Suppressor macrophage treated with lipopolysaccharide for 1 hour (primary cell): ENCODE results near the gene GPR18.
"Not testable (repeated sequence)": the region's sequence is repeated elsewhere in the genome, so short reads cannot be mapped to it uniquely, and the experiment has no call there.

Source experiments
- DNase-seq, 3 donors: peaks; one replicate each; pipeline ENCODE4 v3.0.0-alpha.2; 2020 to 2022

Gene GPR18

GRCh38 chr13:99265821-99266426 lies 7.7 kb upstream of the GPR18 start:
- peak; percentile 63 to 78 (median 78) for DNase-seq

DNA sequence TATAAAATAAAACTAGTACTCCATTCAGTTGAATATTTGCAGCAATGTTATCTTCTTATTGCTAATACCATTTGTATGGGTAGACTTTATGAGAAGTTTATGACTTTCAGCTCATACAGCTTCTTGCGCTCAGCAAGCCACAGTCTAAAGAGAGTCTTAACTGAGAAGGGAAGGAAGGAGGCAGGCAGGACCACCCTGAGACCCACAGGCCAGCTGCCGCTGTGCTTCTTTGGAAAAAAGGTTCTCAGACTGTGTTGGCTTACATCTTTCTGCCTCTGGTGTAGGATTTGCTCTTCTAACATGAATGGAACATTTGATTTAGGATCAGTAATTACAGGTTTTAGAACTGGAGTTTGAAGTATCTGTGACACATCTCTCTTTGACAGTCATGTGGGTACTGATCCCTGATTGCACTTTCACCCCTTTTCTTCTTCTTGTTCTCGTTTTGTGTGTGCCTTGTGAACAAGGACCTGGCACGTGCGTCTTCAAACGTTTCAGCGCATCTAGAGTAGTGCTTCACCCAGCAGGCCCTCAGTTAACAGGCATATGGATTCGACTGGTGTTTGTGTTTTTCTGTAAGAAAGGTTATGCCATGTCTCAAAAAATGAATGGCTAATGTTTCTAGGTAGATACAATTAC lies 7.1 kb upstream of the GPR18 start:
- no peak for DNase-seq

- no peak for DNase-seq
Observed at GRCh38 chr13:99264051-99264450, 5.9 kb upstream of the GPR18 start.

DNA sequence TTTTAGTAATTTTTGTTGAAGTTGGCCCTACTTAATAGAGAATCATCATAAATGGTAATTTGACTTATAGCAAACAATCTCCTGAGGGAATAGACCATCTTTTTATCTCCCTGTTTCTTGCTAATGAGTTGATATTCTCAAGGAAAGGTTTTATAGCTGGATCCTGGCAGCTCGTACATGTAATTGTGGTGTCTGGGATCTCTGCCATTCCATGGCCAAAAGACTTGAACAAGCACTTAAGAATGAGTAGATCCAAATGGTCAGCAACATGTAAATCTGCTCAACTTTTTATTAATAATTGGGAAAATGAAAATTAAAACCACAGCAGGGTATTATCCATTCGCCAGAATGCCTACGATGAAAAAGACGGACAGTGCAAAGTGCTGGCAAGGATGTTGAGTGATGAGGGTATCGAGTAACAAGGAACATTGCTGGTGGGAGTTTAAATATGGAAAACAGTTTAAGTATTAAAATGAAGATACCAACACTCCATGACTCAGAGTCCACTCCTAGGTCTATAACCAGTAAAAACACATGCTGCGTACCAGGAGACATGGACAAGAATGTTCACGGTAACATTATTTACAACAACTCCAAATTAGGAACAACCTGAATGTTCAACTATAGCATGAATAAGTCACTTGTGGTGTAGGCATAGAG lies 5.1 kb upstream of the GPR18 start:
- DNase-seq = no peak

GRCh38 chr13:99261059-99261458 lies 2.9 kb upstream of the GPR18 start:
- no peak for DNase-seq

DNA sequence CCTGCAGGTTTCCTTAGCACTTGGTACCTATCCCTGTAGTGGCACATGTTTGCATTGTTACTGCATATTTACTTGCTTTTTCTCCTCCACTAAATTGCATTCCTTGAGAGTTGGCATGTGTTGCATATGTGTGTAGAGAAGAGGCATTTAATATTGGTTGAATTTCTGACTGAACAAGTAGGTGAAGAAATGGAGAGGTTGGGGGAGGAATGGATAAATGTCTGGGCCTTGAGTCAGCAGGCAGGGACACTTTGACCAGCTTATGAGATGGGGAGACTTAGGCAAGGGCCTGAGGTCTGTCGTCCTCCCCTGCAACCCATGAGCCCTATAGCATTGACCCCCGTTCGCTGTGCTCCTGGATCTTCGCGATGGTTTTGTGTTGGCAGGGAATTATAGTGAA lies 2.0 kb upstream of the GPR18 start:
- DNase-seq = no peak

GRCh38 chr13:99258946-99259345 lies 767 bp upstream of the GPR18 start:
- peak; percentile 56 to 82 (median 78) for DNase-seq

GRCh38 chr13:99257291-99257690 lies 888 bp downstream of the GPR18 start:
- no peak for DNase-seq

DNA sequence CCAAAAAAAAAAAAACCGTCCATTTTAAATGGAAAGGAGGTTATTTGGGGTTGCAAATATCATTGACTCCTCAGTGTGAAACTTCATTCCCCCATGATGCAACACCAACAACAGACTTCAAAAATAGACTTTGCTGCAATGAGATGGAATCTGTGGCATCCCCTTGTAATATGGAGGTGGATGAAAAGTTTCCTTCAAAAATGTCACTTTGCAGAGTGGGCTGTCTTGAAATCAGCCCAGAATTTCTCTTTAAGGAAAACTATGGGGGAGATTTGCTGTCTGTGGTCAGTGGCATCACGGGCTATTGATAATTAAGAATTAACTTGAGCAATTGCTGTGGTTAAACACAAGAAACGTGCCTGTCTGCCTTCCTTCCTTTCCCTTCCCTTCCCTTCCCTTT lies 1.5 kb downstream of the GPR18 start:
- peak; percentile 57 to 78 (median 66) for DNase-seq

DNA sequence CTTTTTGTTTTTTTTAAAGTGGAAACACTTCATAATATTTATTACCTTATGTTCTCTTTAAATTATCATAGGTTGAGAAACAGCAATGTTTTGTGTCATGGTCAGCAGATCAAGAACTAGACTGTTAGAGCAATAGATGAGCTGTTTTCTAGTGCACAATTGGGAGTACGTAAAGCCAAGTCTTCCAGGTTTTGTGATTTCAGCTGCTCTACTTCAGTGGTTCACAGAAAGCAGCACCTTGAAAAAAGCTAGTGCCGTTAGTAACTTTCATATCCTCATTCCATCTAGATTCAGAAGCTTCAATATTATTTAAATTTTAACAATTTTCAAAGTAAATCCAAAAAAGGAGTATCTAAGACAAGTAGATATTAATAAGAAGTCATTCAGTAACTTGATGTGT lies 1.9 kb downstream of the GPR18 start:
- no peak for DNase-seq

DNA sequence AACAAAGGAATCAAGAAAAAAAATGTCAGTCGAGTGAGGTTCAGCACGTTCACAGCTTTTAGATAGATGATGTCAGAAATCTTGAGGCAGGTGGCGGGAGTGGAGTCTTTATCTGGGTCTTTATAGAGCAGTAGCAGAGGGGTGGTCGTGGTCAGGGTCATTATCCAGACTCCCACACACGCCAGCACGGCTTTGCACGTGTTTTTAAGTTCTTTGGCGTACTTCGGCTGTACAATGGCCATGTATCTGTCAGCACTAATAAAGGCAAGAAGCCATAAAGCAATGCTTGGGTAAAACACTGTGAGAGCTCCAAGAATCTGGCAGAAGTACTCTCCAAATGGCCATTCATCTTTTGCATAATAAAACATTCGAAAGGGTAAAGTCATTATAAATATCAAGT lies 2.9 kb downstream of the GPR18 start:
- DNase-seq = no peak

GRCh38 chr13:99254830-99255229 lies 3.3 kb downstream of the GPR18 start:
- no peak for DNase-seq

- peak; percentile 30 to 47 (median 37) for DNase-seq
Observed at GRCh38 chr13:99251921-99252320, 6.3 kb downstream of the GPR18 start.

- DNase-seq = no peak
Observed at GRCh38 chr13:99250982-99251825, 7.0 kb downstream of the GPR18 start.

DNA sequence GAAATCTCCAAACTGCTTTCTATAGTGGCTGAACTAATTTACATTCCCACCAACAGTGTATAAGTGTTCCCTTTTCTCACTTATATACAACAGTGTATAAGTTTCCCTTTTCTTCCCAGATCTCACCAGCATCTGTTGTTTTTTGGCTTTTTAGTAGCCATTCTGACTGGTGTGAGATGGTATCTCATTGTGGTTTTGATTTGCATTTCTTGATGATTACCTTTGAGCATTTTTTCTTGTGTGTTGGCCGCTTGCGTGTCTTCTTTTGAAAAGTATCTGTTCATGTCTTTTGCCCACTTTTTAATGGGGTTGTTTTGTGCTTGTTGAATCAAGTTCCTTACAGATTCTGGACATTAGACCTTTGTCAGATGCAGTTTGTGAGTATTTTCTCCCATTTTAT lies 8.6 kb downstream of the GPR18 start:
- DNase-seq = not testable (repeated sequence)

DNA sequence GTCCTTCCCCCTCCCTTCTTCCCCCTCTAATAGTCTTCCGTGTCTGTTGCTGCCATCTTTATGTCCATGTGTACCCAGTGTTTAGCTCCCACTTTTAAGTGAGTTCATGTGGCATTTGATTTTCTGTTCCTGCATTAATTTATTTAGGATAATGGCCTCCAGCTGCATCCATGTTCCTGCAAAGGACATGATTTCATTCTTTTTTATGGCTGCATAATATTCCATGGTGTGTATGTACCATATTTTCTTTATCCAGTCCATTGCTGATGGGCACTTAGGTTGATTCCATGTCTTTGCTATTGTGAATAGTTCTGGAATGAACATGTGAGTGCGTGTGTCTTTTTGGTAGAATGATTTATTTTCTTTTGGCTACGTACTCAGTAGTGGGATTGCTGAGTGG lies 9.0 kb downstream of the GPR18 start:
- not testable (repeated sequence) for DNase-seq

DNA sequence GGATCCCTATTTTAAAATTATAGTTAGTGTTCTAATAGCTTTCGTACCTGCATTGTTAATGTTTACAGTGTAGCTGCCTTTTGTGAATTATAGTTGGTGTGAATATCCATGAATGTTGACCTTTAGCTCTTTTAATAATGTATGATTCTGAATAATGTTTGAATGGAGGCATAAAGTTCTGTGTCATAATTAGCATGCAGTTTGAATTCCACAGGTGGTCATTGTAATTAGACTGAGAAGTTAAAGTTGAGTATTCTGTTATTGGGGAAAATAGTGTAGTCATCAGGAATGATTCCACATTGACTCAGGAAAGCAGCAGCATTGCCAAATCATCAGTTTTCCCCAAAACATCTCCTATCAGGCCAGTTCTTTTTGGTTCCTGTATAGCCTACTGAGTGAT lies 12.1 kb downstream of the GPR18 start:
- no peak for DNase-seq

DNA sequence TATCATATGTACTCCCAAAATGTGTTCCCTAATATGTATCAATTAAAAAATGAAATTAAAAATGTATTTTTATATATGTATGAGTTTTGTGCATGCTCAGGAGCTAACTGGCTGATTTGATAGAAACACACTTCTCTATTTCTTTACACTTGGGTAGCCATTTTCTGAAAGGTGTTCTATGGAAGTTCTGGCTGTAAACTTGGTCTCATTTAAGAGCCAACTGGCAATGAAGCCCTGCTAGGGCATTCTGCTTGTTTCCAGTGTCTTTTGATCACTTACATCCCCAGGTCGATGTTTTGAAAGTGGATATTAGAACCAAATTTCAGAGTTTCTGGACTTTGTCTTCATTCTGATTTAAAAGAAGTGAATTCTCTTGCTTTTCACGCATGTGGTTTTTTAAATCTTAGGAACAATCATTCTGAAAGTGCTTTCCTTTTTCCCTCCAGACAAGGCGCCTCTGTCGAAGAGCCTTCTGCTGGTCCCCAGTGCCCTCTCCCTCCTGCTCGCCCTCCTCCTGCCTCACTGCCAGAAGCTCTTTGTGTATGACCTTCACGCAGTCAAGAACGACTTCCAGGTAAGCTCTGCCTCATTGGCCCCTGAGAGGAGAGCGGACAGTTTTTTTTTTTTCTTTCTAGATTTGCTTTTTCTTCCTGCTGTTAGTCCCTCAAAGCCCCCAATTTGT lies 20.1 kb downstream of the GPR18 start:
- DNase-seq = peak in 1 of 3 donors; percentile 17

GRCh38 chr13:99231721-99232120 lies 26.5 kb downstream of the GPR18 start:
- DNase-seq = peak; percentile 71 to 88 (median 79)

DNA sequence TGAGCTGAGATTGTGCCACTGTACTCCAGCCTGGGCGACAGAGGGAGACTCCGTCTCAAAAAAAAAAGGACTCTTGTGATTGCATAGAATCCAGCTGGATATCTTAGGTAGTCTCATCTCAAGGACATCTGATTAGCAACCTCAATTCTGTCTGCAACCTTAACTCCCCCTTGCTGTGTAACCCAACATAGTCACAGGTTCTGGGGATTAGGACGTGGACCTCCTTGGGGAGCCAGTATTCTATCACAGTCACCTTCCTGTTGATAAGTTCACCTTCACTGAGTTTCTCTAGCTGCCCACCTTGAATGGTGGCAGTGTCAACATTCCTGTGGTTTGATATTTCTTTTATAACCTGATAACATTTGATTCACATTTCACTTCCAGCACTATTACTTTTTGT lies 27.2 kb downstream of the GPR18 start:
- DNase-seq = no peak

DNA sequence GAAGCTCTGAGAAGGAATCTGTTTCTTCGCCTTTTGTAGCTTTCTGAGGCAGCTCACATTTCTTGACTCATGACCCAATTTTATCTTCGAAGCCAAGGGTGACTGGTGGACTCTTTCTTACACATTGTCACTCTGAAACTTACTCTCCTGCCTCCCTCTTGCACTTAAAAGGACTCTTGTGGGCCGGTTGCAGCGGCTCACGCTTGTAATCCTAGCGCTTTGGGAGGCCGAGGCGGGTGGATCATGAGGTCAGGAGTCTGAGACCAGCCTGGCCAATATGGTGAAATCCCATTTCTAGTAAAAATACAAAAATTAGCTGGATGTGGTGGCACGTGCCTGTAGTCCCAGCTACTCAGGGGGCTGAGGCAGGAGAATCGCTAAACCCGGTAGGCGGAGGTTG lies 27.6 kb downstream of the GPR18 start:
- not testable (repeated sequence) for DNase-seq

GRCh38 chr13:99228737-99229691 lies 29.2 kb downstream of the GPR18 start:
- peak; percentile 68 to 91 (median 78) for DNase-seq
